OCI-LY1 (cell line): Measurements from ENCODE around the gene C1orf94.

ENCODE experiments used
- H2AFZ ChIP-seq: fragments of 200-600 bp; sonication (generic), shearing (Covaris generic); 2 replicates; pipeline ENCODE4 v1.6.0; 2014; ENCODE audit warnings: antibody characterized with exemption, mild to moderate bottlenecking, low read length
- H3F3A ChIP-seq: fragments of 200-600 bp; sonication (generic), shearing (Covaris generic); 2 replicates; pipeline ENCODE4 v1.6.0; 2014; ENCODE audit warnings: mild to moderate bottlenecking, antibody characterized with exemption, low read length, moderate library complexity; ENCODE audit not compliant: insufficient read depth
- H3K27ac ChIP-seq: fragments of 200-600 bp; sonication (generic); 2 replicates; pipeline ENCODE4 v1.5.1; 2014; ENCODE audit warnings: low read length, mixed run types, mild to moderate bottlenecking, low read depth; ENCODE audit not compliant: poor library complexity, severe bottlenecking
- H3K27me3 ChIP-seq: fragments of 200-600 bp; sonication (generic); 2 replicates; pipeline ENCODE4 v1.6.0; 2014; ENCODE audit warnings: antibody characterized with exemption, mild to moderate bottlenecking, low read length, moderate library complexity; ENCODE audit not compliant: insufficient read depth
- H3K36me3 ChIP-seq: fragments of 200-600 bp; sonication (generic); 2 replicates; pipeline ENCODE4 v1.6.1; 2014; ENCODE audit warnings: mild to moderate bottlenecking, antibody characterized with exemption, low read length, moderate library complexity, mixed read lengths; ENCODE audit not compliant: insufficient read depth
- H3K4me1 ChIP-seq: fragments of 200-600 bp; sonication (generic); 2 replicates; pipeline ENCODE4 v1.5.1; 2014; ENCODE audit warnings: mild to moderate bottlenecking, low read length, moderate library complexity; ENCODE audit not compliant: insufficient read depth, severe bottlenecking
- H3K4me2 ChIP-seq: fragments of 200-600 bp; sonication (generic), shearing (Covaris generic); 2 replicates; pipeline ENCODE4 v1.6.1; 2014; ENCODE audit warnings: low read length
- H3K4me3 ChIP-seq: fragments of 200-600 bp; sonication (generic); 2 replicates; pipeline ENCODE4 v1.5.1; 2014; ENCODE audit warnings: low read length, low read depth, mild to moderate bottlenecking, mixed read lengths; ENCODE audit not compliant: poor library complexity, severe bottlenecking
- H3K79me2 ChIP-seq: fragments of 200-600 bp; shearing (Covaris generic); 2 replicates; pipeline ENCODE4 v1.6.1; 2016; ENCODE audit warnings: mixed run types, low read length, mixed read lengths; ENCODE audit not compliant: insufficient read depth
- H3K9ac ChIP-seq: fragments of 200-600 bp; sonication (generic), shearing (Covaris generic); 2 replicates; pipeline ENCODE4 v1.6.1; 2014; ENCODE audit warnings: mild to moderate bottlenecking, low read length, mixed read lengths
- H3K9me2 ChIP-seq: fragments of 200-600 bp; sonication (generic), shearing (Covaris generic); 2 replicates; pipeline ENCODE4 v1.6.1; 2014; ENCODE audit warnings: low read depth, mild to moderate bottlenecking, low read length, mixed read lengths
- H3K9me3 ChIP-seq: fragments of 200-600 bp; shearing (Covaris generic); 2 replicates; pipeline ENCODE4 v1.6.1; 2014; ENCODE audit warnings: low read length, mixed read lengths
- H4K20me1 ChIP-seq: fragments of 200-600 bp; sonication (generic), shearing (Covaris generic); 2 replicates; pipeline ENCODE4 v1.6.0; 2016; ENCODE audit warnings: mild to moderate bottlenecking, low read length; ENCODE audit not compliant: insufficient read depth
- CTCF ChIP-seq: fragments of 200-600 bp; sonication (generic), shearing (Covaris generic); IDR thresholded peaks from 2 replicates; pipeline ENCODE4 v1.5.1; 2017; ENCODE audit warnings: mild to moderate bottlenecking, antibody characterized with exemption, low read length, moderate library complexity, mixed read lengths
- EZH2 ChIP-seq: fragments of 200-600 bp; sonication (generic), shearing (Covaris generic); IDR thresholded peaks from 2 replicates; pipeline ENCODE4 v1.8.0; 2017; ENCODE audit warnings: borderline replicate concordance, mixed run types, mild to moderate bottlenecking, antibody characterized with exemption, low read length, moderate library complexity, mixed read lengths

Gene C1orf94

GRCh38 chr1:34188418-34188817 lies 11.7 kb downstream of the C1orf94 start:
- Histone ChIP-seq H3K9me3 (no peaks in the 10 kb centered on the region), H3K79me2 (no peaks in the 10 kb centered on the region), H3K9me2 (no peaks in the 10 kb centered on the region), H3K9ac (no peak overlapping the region), H3F3A (no peaks in the 10 kb centered on the region), H3K27ac (no peak overlapping the region), H3K27me3 (no peaks in the 10 kb centered on the region), H3K4me3 (no peak overlapping the region), H3K4me1 (no peaks in the 10 kb centered on the region), H4K20me1 (no peaks in the 10 kb centered on the region), H2AFZ (no peak overlapping the region), H3K36me3 (no peaks in the 10 kb centered on the region), H3K4me2 (no peak overlapping the region)
- TF ChIP-seq CTCF (no peak), EZH2 (no peak)

GRCh38 chr1:34188985-34189384 lies 12.3 kb downstream of the C1orf94 start:
- H3K4me1 ChIP-seq = no peaks in the 10 kb centered on the region
- H3K9ac ChIP-seq = no peak overlapping the region
- H3K27me3 ChIP-seq = no peaks in the 10 kb centered on the region
- no peak overlapping the region for H2AFZ ChIP-seq
- H3F3A ChIP-seq = no peaks in the 10 kb centered on the region
- no peaks in the 10 kb centered on the region for H3K9me3 ChIP-seq
- H3K36me3 ChIP-seq = no peaks in the 10 kb centered on the region
- H3K4me3 ChIP-seq = no peak overlapping the region
- no peak overlapping the region for H3K4me2 ChIP-seq
- H3K9me2 ChIP-seq = no peaks in the 10 kb centered on the region
- TF ChIP-seq EZH2 (no peak), CTCF (no peak)
- H4K20me1 ChIP-seq = no peaks in the 10 kb centered on the region
- H3K27ac ChIP-seq = no peak overlapping the region
- H3K79me2 ChIP-seq = no peaks in the 10 kb centered on the region

- Histone ChIP-seq H4K20me1 (no peaks in the 10 kb centered on the region), H3K9me3 (no peaks in the 10 kb centered on the region), H3K27me3 (no peaks in the 10 kb centered on the region), H3K9me2 (no peaks in the 10 kb centered on the region), H3K9ac (no peak overlapping the region), H2AFZ (no peak overlapping the region), H3K27ac (no peak overlapping the region), H3K36me3 (no peaks in the 10 kb centered on the region), H3K4me3 (no peak overlapping the region), H3K79me2 (no peaks in the 10 kb centered on the region), H3K4me2 (no peak overlapping the region), H3K4me1 (no peaks in the 10 kb centered on the region), H3F3A (no peaks in the 10 kb centered on the region)
- TF ChIP-seq EZH2 (no peak), CTCF (no peak)
These were observed 14.0 kb downstream of the C1orf94 start for GRCh38 chr1:34190692-34191091.
